HG02885 (cell line): ENCODE results near the gene PEX16.
A peak's percentile ranks its signal among the peaks of the same experiment; 100 is the strongest.
"Not testable (repeated sequence)": the region's sequence is repeated elsewhere in the genome, so short reads cannot be mapped to it uniquely, and the experiment has no call there.

Source experiments
- ATAC-seq: cut with Tn5 transposase; IDR thresholded peaks from one replicate; pipeline ENCODE4 v1.9.1; 2021; ENCODE audit warnings: mild to moderate bottlenecking; ENCODE audit not compliant: unreplicated experiment, poor library complexity

The PEX16 gene

DNA sequence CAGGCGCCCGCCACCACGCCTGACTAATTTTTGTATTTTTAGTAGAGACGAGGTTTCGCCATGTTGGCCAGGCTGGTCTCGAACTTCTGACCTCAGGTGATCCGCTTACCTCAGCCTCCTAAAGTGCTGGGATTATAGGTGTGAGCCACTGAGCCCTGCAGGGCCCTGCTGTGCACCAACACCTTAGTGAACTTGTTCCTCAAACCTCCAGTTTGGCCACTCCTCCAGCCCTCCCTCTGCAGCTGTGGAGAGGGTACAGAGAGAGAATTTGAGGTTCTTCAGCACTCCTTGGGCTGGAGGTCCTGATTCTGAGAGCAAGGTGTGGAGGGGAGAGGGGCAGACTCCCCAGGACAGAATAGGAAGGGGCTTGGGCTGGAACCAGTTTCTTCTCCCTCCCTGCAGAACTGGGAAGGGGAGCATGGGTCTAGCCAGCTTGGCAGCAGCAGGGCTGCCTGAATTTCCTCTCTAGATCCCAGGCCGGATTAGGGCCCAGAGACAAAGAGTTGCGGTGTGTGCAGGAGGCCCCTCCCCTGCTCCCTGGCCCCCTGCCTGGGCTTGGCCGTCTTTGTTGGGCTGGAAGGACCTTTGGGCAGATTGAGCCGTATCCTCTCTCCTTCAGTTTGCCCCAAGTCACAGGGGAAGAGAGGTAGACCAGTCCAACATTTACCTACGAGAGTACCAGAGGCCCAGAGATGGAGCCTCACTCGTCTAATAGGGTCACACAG lies 2.3 kb upstream of the PEX16 start:
- no peak for ATAC-seq

- ATAC-seq = no peak
Observed at GRCh38 chr11:45918962-45919675, 1.4 kb upstream of the PEX16 start.

DNA sequence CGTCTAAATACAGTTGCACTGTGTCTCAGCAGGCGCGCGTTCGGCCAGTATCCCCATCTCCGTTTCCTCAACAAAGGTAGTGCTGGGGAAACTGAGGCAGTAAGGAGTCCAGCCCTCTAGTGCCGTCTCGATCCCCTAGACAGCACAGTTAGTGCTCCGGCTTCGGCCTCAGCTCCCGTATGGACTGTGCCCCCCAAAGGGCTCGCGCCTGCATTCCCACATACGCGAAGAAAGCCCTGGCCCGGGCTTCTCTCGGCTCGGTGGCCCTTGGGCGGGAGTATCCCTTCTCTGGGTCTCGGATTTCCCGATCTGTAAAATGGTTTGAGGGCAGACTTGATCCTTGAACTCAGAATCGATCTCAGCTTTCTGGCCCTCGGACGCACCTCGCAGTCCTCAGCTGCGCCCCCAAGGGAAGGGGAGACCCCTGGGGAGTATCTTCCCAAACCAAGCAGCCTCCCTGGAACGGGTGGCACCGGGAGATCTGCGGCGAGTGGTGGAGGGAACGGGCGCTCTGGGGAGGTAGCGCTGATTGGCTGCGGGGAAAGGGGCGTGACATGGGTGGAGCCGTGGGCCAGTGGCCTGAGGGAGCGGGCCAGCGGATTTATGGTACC lies 759 bp upstream of the PEX16 start:
- ATAC-seq = peak; percentile 50

DNA sequence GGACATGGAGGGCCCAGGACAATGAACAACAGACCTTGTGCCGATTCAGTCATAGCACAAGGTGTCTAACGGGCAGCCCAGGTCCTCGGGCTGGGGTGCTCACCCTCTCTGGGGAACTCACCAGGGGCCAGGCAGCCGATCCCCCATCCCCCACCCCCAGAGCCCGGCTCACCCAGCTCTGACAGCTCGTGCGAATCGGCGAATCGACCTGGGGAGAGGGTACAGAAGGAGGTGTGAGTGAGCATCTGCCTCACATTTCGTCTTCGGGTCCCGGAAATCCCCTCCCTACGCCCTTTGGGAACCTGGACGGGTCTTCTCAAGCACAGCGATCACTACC lies 423 bp downstream of the PEX16 start:
- ATAC-seq = no peak

- ATAC-seq = no peak
Observed at GRCh38 chr11:45915446-45915845, 2.2 kb downstream of the PEX16 start.

DNA sequence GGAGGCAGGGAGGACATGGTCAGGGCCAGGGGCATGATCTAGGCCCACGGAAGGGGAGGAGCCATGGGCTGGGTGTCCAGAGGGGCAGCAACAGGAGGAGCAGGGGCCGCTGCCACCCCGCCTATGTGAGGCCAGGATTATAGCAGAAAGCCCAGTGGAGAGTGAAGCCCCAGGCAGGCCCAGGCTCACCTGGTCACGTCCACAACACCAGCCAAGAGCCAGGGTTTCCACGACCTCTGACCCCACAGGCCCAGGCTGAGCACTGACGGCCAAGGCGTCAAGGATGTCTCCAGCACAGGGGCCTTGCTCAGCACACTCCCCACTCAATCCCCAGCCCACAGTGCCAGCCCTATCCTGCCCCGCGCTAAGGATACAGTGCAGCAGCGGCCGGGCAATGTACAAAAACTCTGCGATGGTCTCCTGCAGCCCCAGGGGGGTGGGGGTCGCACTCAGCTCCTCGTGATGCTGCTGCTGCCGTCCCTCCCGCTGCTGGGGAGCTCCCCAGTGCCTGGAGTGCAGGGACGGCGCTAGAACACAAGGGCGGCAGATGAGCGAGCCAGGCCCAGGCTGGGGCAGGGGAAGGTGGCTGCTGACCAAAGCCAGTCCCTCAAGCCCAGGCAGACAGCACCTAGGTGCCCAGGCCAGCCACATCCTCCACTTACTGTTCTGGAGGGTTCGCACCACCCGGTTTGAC lies 3.6 kb downstream of the PEX16 start:
- no peak for ATAC-seq

DNA sequence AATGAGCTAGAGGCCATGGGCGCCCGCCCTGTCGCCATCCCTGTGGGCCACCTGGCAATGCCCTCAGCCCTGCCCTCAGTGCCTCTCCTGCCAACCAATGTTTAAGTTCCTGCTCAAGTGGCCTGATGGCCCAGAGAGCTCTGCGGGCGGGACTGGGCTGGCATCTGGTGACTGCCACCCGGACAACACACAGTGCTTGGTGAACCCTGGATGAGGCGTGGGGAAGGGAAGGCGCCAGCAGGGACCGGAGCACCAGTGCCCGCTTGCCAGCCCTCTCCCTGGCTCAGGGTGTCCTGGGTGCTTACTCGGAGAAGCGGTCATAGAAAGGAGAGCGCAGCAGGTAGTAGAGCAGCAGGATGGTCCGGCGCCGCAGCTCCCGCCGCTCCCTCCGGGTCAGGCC lies 4.2 kb downstream of the PEX16 start:
- no peak for ATAC-seq

GRCh38 chr11:45910623-45911022 lies 7.1 kb downstream of the PEX16 start:
- ATAC-seq = no peak

GRCh38 chr11:45909594-45910475 lies 7.8 kb downstream of the PEX16 start:
- ATAC-seq = no peak

DNA sequence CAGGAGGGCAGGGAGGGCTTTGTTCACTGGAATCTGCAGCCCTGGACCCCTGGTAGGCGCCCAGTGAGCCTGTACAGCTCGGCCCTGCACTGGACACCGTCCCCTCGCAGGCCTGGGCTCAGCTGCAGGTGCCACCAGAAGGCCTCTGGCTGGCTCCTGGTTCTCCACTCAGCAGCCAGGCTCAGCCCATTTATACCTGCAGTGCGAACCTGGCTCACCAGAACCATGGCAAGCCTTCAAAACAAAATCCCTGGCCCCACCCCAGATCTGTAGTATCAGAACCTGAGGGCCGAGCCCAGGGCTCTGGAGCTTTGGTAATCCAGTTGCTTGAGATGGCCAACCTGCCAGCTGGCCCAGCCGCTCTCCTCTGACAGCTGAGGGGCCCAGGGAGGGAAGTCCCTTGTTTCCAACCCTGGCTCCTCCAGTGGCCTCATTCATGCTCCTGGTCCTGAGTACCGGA lies 9.7 kb downstream of the PEX16 start:
- no peak for ATAC-seq

- no peak for ATAC-seq
Observed at GRCh38 chr11:45906965-45907611, 10.6 kb downstream of the PEX16 start, which contains the start of gene FREY1. Gene FREY1, minus strand, starts transcription at chr11:45907271. Its CDS starts 26 bp downstream, at chr11:45907245.

GRCh38 chr11:45906096-45906682 lies 11.5 kb downstream of the PEX16 start:
- peak; percentile 52 for ATAC-seq

GRCh38 chr11:45905576-45905975 lies 12.1 kb downstream of the PEX16 start:
- not testable (repeated sequence) for ATAC-seq

DNA sequence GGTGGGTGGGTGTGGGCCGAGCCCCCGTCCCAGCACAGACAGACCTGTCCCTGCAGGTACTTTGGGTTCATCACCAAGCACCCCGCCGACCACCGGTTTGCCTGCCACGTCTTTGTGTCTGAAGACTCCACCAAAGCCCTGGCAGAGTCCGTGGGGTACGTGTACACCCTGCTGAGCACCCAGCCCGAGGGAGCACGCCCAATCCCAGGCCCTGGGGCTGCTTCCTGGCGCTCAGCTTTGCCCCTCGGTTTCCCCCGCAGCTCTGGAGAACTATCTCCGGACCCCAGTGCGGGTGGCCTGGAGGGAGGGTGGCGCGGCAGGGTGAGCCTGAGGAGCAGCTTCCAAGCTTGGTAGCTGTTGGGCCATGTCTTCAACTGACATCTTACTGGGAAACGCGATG lies 12.6 kb downstream of the PEX16 start:
- ATAC-seq = no peak

- no peak for ATAC-seq
Observed at GRCh38 chr11:45904309-45904915, 13.3 kb downstream of the PEX16 start.

GRCh38 chr11:45902452-45903380 lies 15.0 kb downstream of the PEX16 start:
- ATAC-seq = no peak

DNA sequence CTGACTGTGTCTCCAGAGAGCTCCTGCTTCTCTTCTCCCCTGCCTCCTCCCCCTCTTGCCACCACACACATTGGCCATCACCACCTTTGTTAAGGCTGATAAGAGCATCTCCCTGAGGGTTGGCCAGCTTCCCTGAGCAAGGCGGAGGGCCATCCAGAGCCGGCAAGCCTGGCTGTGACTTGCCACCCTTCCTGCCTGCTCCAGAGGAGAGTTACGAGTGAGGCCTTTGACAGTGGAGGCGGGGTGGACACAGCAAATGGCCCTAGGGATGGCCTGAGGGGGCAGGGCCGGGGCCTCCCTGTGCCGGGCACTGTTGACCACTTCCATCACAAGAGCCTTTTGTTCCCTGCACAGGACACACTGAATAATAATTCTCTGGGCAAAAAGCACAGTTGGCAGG lies 16.1 kb downstream of the PEX16 start:
- no peak for ATAC-seq
